ENCODE measurements around the gene RNU7-1. TPM values are rescaled to one million over a fixed set of nuclear protein-coding genes. Genes with fewer than 3 reads are reported as not detected.

The RNU7-1 gene
- total and polyA plus RNA-seq, 9 of the 15 experiments (the other 6 are each of a cell fraction or from before 2014, with no cell fraction given), result not detected

DNA sequence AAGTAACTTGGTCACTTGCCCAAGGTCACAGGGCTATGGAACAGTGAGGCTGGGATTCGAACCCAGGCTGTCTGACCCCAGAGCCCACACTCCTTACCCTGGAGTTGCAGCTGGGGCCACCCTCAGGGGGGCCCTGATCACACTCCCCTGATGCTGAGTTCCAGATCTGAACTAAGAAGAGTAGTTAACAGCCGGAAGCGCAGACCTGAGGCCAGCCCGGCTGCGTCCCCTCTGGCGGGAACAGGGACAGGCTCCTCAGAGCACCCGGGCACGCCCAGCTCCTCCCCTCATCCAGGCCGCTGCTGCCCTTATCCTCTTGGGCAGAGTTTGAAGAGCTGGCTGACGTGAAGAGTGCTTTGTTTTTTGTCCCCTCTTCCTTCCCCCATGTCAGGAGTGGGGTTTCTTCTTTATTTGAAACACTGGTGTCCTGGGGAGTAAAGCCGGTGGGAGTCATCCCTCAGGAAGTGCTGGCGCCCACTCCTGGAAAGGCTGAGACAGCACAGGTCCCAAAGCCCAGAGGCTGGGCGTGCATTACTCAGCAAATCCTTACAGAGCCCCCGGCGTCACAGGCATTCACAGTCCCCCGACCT is 18.2 kb downstream of the RNU7-1 start (continued):
- TF ChIP-seq, protein P1, sequence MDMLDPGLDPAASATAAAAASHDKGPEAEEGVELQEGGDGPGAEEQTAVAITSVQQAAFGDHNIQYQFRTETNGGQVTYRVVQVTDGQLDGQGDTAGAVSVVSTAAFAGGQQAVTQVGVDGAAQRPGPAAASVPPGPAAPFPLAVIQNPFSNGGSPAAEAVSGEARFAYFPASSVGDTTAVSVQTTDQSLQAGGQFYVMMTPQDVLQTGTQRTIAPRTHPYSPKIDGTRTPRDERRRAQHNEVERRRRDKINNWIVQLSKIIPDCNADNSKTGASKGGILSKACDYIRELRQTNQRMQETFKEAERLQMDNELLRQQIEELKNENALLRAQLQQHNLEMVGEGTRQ (CRISPR knock-in tag; IDR thresholded peaks at IDR 0.05), result no peak
- no peak for TF ChIP-seq CHD4 (IDR thresholded peaks at IDR 0.05; ENCODE audit: insufficient read depth, insufficient replicate concordance, low read depth, low read length, poor library complexity, severe bottlenecking)
- no peak for TF ChIP-seq XRCC3 (IDR thresholded peaks at IDR 0.05)
- no peak for TF ChIP-seq ZBTB17 (CRISPR knock-in tag; IDR thresholded peaks at IDR 0.05)
- no peak for TF ChIP-seq RNF2 (IDR thresholded peaks at IDR 0.05)
- no peak for TF ChIP-seq TOE1 (IDR thresholded peaks at IDR 0.05; ENCODE audit: borderline replicate concordance)
- TF ChIP-seq TOE1 (CRISPR knock-in tag; IDR thresholded peaks at IDR 0.05; ENCODE audit: borderline replicate concordance, low read depth), result 0 out of 2 replicates have a peak, but pooled peaks have one; percentile 20
- 0 out of 2 replicates have a peak, but pooled peaks have one; percentile 19 for TF ChIP-seq NFATC3 (IDR thresholded peaks at IDR 0.05)
- TF ChIP-seq ZNF133 (CRISPR knock-in tag; IDR thresholded peaks at IDR 0.05), result no peak
- peak; percentile 95 for TF ChIP-seq ZNF263 (CRISPR knock-in tag; IDR thresholded peaks at IDR 0.05; ENCODE audit: borderline replicate concordance)
- TF ChIP-seq KAT7 (CRISPR knock-in tag; IDR thresholded peaks at IDR 0.05; ENCODE audit: borderline replicate concordance), result no peak
- 0 out of 2 replicates have a peak, but pooled peaks have one; percentile 6 for TF ChIP-seq CREB1 (IDR thresholded peaks at IDR 0.05)
- no peak for TF ChIP-seq CREB1 (CRISPR knock-in tag; IDR thresholded peaks at IDR 0.05)
- no peak for TF ChIP-seq ZNF212 (CRISPR knock-in tag; IDR thresholded peaks at IDR 0.05)
- TF ChIP-seq SIRT6 (IDR thresholded peaks at IDR 0.05; ENCODE audit: low read depth, low read length), result no peak
- no peak for TF ChIP-seq TRIM28 (IDR thresholded peaks at IDR 0.05)
- no peak for TF ChIP-seq DMBX1 (CRISPR knock-in tag; IDR thresholded peaks at IDR 0.05; ENCODE audit: borderline replicate concordance)
- no peak for TF ChIP-seq LEF1 (IDR thresholded peaks at IDR 0.05)
- TF ChIP-seq HDAC8 (tag; IDR thresholded peaks at IDR 0.05), result no peak
- no peak for TF ChIP-seq DDX20 (tag; IDR thresholded peaks at IDR 0.05; ENCODE audit: low read depth)
- no peak for TF ChIP-seq HNRNPUL1 (IDR thresholded peaks at IDR 0.05; ENCODE audit: low read length)
- TF ChIP-seq ATF7 (IDR thresholded peaks at IDR 0.05), result peak; percentile 51; the same call in 1 of the 2 replicates
- TF ChIP-seq ZNF184 (CRISPR knock-in tag; IDR thresholded peaks at IDR 0.05), result no peak
- TF ChIP-seq GABPB1 (CRISPR knock-in tag; IDR thresholded peaks at IDR 0.05), result peak; percentile 88

All from K562 (cell line).